Brain microvascular endothelial cell (primary cell): ENCODE measurements around the gene NUP88.
"Not testable (repeated sequence)": the region's sequence is repeated elsewhere in the genome, so short reads cannot be mapped to it uniquely, and the experiment has no call there.

Experiments
- DNase-seq: peaks from one replicate; pipeline ENCODE4 v3.0.0-alpha.2; 2020
- H3K27ac ChIP-seq: fragments of 250-450 bp; sonication (Bioruptor Pico); 2 replicates; pipeline ENCODE4 v1.5.1; 2020; ENCODE audit warnings: mild to moderate bottlenecking, moderate library complexity
- H3K27me3 ChIP-seq: fragments of 250-450 bp; sonication (Bioruptor Pico); replicated peaks from 2 replicates; pipeline ENCODE4 v1.5.1; 2020; ENCODE audit warnings: mild to moderate bottlenecking
- H3K36me3 ChIP-seq: fragments of 250-450 bp; sonication (Bioruptor Pico); replicated peaks from 2 replicates; pipeline ENCODE4 v1.5.1; 2020; ENCODE audit warnings: mild to moderate bottlenecking
- H3K4me3 ChIP-seq: 2 replicates; pipeline ENCODE4 v1.5.1; 2011; ENCODE audit warnings: low read depth, mild to moderate bottlenecking, control low read depth, low read length, moderate library complexity
- in situ Hi-C: cut with HindIII; loops from 2 replicates; pipeline ENCODE4 v1.10.0; 2017; ENCODE audit warnings: low sequenced_read_pairs, low pct_ligation_motif_present
- TF ChIP-seq, protein P1 (sequence below): IDR thresholded peaks from 2 replicates; pipeline ENCODE4 v1.5.1; 2011; ENCODE audit warnings: low read depth, mild to moderate bottlenecking, moderate library complexity, low read length, control low read depth, inconsistent platforms; ENCODE audit errors: missing control alignments

The NUP88 gene

GRCh38 chr17:5434984-5435383, 15.5 kb upstream of the NUP88 start:
- H3K27me3 ChIP-seq: no peaks in the 10 kb centered on the region
- TF ChIP-seq, protein P1, sequence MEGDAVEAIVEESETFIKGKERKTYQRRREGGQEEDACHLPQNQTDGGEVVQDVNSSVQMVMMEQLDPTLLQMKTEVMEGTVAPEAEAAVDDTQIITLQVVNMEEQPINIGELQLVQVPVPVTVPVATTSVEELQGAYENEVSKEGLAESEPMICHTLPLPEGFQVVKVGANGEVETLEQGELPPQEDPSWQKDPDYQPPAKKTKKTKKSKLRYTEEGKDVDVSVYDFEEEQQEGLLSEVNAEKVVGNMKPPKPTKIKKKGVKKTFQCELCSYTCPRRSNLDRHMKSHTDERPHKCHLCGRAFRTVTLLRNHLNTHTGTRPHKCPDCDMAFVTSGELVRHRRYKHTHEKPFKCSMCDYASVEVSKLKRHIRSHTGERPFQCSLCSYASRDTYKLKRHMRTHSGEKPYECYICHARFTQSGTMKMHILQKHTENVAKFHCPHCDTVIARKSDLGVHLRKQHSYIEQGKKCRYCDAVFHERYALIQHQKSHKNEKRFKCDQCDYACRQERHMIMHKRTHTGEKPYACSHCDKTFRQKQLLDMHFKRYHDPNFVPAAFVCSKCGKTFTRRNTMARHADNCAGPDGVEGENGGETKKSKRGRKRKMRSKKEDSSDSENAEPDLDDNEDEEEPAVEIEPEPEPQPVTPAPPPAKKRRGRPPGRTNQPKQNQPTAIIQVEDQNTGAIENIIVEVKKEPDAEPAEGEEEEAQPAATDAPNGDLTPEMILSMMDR: no peak
- no peak overlapping the region for H3K4me3 ChIP-seq
- H3K36me3 ChIP-seq: peaks cover 49% of the 10 kb centered on the region
- in situ Hi-C loops: no loop called here
- no peak for DNase-seq
- H3K27ac ChIP-seq: no peak overlapping the region

DNA sequence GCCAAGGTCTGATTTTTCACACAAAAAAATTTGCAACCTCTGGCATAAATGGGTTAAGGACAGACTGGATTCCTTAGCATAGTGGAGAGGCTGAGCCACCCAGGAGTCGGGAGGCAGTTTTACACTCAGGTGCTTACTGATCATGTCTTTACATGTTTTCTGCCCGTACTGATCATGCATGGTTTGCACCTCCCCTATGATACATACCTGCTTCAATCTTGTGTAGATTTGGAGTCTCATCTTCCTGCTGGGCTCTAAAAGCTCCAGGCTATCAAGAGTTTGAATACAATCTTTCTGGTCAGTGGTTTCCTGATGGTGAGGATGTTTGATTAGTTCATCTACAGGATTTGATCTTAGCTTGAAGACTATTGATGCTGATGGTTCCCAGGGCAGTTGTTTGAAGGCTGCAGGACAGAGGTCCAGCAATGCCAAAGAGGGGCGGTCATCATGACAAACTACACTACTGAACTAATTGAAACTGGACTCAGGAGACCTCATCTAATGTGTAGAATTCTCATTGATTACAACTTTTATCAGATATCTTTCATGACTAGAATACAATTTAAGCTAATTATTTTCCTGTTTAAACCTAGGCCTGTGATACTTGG, 12.6 kb upstream of the NUP88 start:
- H3K36me3 ChIP-seq: peaks cover 73% of the 10 kb centered on the region
- in situ Hi-C loops: no loop called here
- no peak overlapping the region for H3K4me3 ChIP-seq
- no peak overlapping the region for H3K27ac ChIP-seq
- TF ChIP-seq, protein P1: no peak
- H3K27me3 ChIP-seq: no peaks in the 10 kb centered on the region
- no peak for DNase-seq

GRCh38 chr17:5431234-5431633, 11.8 kb upstream of the NUP88 start:
- H3K27ac ChIP-seq, DNase-seq, in situ Hi-C loops, H3K27me3 ChIP-seq, H3K4me3 ChIP-seq: not testable (repeated sequence)
- TF ChIP-seq, protein P1: peak; percentile 7
- peaks cover 70% of the 10 kb centered on the region for H3K36me3 ChIP-seq

GRCh38 chr17:5430413-5430999, 11.0 kb upstream of the NUP88 start:
- H3K4me3 ChIP-seq: no peak overlapping the region
- H3K27me3 ChIP-seq: no peaks in the 10 kb centered on the region
- in situ Hi-C loops: no loop called here
- peaks cover 73% of the 10 kb centered on the region for H3K36me3 ChIP-seq
- DNase-seq: no peak
- TF ChIP-seq, protein P1: no peak
- no peak overlapping the region for H3K27ac ChIP-seq

DNA sequence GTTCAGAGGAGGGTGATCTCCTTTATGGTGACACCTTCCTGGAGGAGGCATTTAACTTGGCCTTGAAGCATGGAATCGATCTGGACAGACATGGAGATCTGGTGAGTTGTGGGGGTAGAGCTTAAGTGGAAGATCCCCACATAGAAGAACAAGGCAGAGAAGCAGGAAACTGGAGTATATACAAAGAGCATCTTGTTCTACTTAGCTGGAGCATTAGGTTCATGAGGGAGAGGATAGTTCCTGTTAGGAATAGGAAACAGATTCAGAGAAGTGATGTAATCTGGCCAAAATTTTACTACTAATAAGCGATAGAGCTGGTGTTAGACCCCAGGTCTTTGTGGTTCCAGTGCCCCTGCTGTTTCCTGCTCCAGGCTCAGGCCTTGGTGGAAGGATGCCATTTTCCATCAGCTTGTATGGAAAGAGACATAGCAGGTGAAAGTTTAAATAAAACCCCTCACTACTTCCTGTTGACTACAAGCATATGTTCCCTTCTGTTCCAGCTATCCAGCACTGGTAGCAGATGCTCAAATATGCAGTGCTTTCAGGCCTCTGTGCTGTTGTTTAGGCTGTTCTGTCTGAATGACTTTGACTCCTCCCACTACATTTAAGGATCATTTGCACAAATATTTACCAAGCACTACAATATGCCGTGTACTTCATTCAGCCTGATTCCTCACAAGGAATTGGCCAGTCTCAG, 9.9 kb upstream of the NUP88 start:
- peaks cover 75% of the 10 kb centered on the region for H3K36me3 ChIP-seq
- TF ChIP-seq, protein P1: no peak
- no peak overlapping the region for H3K27ac ChIP-seq
- no peaks in the 10 kb centered on the region for H3K27me3 ChIP-seq
- DNase-seq: no peak
- H3K4me3 ChIP-seq: no peak overlapping the region
- in situ Hi-C loops: no loop called here
